WTC11 (cell line): ENCODE data around the gene CRADD. TPM values are rescaled to one million over a fixed set of nuclear protein-coding genes. Genes with fewer than 3 reads are reported as not detected.

ENCODE experiments used
- ATAC-seq: fragments of 200-7000 bp; cut with Tn5 transposase; 2 replicates; pipeline ENCODE4 v1.10.0; 2021; ENCODE audit warnings: mild to moderate bottlenecking, moderate library complexity
- CTCF ChIA-PET: fragments of 300-600 bp; sonication (Branson Sonifier 250); formaldehyde crosslinking; loops from one replicate; lab custom pipeline; 2021; ENCODE audit warnings: antibody characterized with exemption; lab: Charles Lee
- POLR2A ChIA-PET: fragments of 350-600 bp; sonication (Branson Sonifier 250); formaldehyde crosslinking; loops from one replicate; lab custom pipeline; 2021; ENCODE audit warnings: antibody characterized with exemption; lab: Charles Lee
- DNase-seq: peaks from one replicate; pipeline ENCODE4 v3.0.0; 2021; ENCODE audit warnings: low spot score
- H3K27ac Mint-ChIP-seq: 2 replicates; pipeline ENCODE4 v1.8.0; 2021; ENCODE audit warnings: mixed read lengths
- H3K27me3 Mint-ChIP-seq: 2 replicates; pipeline ENCODE4 v1.8.0; 2021; ENCODE audit warnings: low read depth, mild to moderate bottlenecking, moderate library complexity, mixed read lengths
- H3K36me3 Mint-ChIP-seq: 2 replicates; pipeline ENCODE4 v1.8.0; 2021; ENCODE audit warnings: mixed read lengths
- H3K4me1 Mint-ChIP-seq: 2 replicates; pipeline ENCODE4 v1.8.0; 2022; ENCODE audit warnings: mixed read lengths
- H3K4me3 Mint-ChIP-seq: 2 replicates; pipeline ENCODE4 v1.8.0; 2021; ENCODE audit warnings: mild to moderate bottlenecking, moderate library complexity, mixed read lengths
- H3K9me3 Mint-ChIP-seq: 2 replicates; pipeline ENCODE4 v1.8.0; 2021; ENCODE audit warnings: mixed read lengths
- ELF4 ChIP-seq: sonication (generic); formaldehyde crosslinking; IDR thresholded peaks from 2 replicates; pipeline ENCODE4 v1.8.1; 2022; ENCODE audit warnings: low read depth, mild to moderate bottlenecking, moderate library complexity, missing genetic modification reagents
- IRF2 ChIP-seq: sonication (generic); formaldehyde crosslinking; IDR thresholded peaks from 2 replicates; pipeline ENCODE4 v1.8.0; 2022; ENCODE audit warnings: low read depth, missing genetic modification reagents, borderline replicate concordance
- JAZF1 ChIP-seq: fragments of 250-450 bp; sonication (Bioruptor Pico); IDR thresholded peaks from 2 replicates; pipeline ENCODE4 v1.9.0; 2021; ENCODE audit warnings: moderate library complexity, mild to moderate bottlenecking, inconsistent platforms
- MAX ChIP-seq: sonication (generic); formaldehyde crosslinking; IDR thresholded peaks from 2 replicates; pipeline ENCODE4 v1.8.0; 2022; ENCODE audit warnings: mild to moderate bottlenecking, missing genetic modification reagents
- MLX ChIP-seq: sonication (generic); formaldehyde crosslinking; IDR thresholded peaks from 2 replicates; pipeline ENCODE4 v1.8.1; 2023; ENCODE audit warnings: mild to moderate bottlenecking, missing genetic modification reagents, moderate library complexity
- MYBL2 ChIP-seq: sonication (generic); formaldehyde crosslinking; IDR thresholded peaks from 2 replicates; pipeline ENCODE4 v1.8.1; 2023; ENCODE audit warnings: mild to moderate bottlenecking, moderate library complexity, missing genetic modification reagents
- NFATC4 ChIP-seq: fragments of 250-450 bp; sonication (Bioruptor Pico); IDR thresholded peaks from 2 replicates; pipeline ENCODE4 v1.9.0; 2021; ENCODE audit warnings: mild to moderate bottlenecking
- NR1H2 ChIP-seq: sonication (generic); formaldehyde crosslinking; IDR thresholded peaks from 2 replicates; pipeline ENCODE4 v1.9.0; 2021; ENCODE audit warnings: mild to moderate bottlenecking, moderate library complexity, missing genetic modification reagents
- PRDM15 ChIP-seq: sonication (generic); formaldehyde crosslinking; IDR thresholded peaks from 2 replicates; pipeline ENCODE4 v1.8.0; 2022; ENCODE audit warnings: missing genetic modification reagents
- PRRX2 ChIP-seq: fragments of 250-450 bp; sonication (Bioruptor Pico); IDR thresholded peaks from 2 replicates; pipeline ENCODE4 v1.8.0; 2021; ENCODE audit warnings: mild to moderate bottlenecking
- RELA ChIP-seq: sonication (generic); formaldehyde crosslinking; IDR thresholded peaks from 2 replicates; pipeline ENCODE4 v1.8.1; 2022; ENCODE audit warnings: missing genetic modification reagents, mild to moderate bottlenecking, borderline replicate concordance
- SMAD3 ChIP-seq: sonication (generic); formaldehyde crosslinking; IDR thresholded peaks from 2 replicates; pipeline ENCODE4 v1.8.0; 2022; ENCODE audit warnings: missing genetic modification reagents, mild to moderate bottlenecking, borderline replicate concordance
- ZBTB43 ChIP-seq: sonication (generic); formaldehyde crosslinking; IDR thresholded peaks from 2 replicates; pipeline ENCODE4 v1.8.1; 2023; ENCODE audit warnings: mild to moderate bottlenecking, missing genetic modification reagents
- ZNF121 ChIP-seq: sonication (generic); formaldehyde crosslinking; IDR thresholded peaks from 2 replicates; pipeline ENCODE4 v1.8.0; 2023; ENCODE audit warnings: missing genetic modification reagents
- ZNF138 ChIP-seq: sonication (generic); formaldehyde crosslinking; conservative IDR thresholded peaks from 2 replicates; pipeline ENCODE4 v1.8.1; 2022; ENCODE audit warnings: mild to moderate bottlenecking, moderate library complexity, missing genetic modification reagents
- ZNF219 ChIP-seq: sonication (generic); formaldehyde crosslinking; IDR thresholded peaks from 2 replicates; pipeline ENCODE4 v1.8.0; 2023; ENCODE audit warnings: missing genetic modification reagents, mild to moderate bottlenecking, borderline replicate concordance
- ZNF281 ChIP-seq: sonication (generic); formaldehyde crosslinking; IDR thresholded peaks from 2 replicates; pipeline ENCODE4 v1.8.0; 2023; ENCODE audit warnings: mild to moderate bottlenecking, missing genetic modification reagents
- ZNF423 ChIP-seq: fragments of 250-450 bp; sonication (Bioruptor Pico); IDR thresholded peaks from 2 replicates; pipeline ENCODE4 v2.1.2; 2022; ENCODE audit warnings: mild to moderate bottlenecking, moderate library complexity
- ZNF512 ChIP-seq: sonication (generic); formaldehyde crosslinking; IDR thresholded peaks from 2 replicates; pipeline ENCODE4 v1.8.1; 2022; ENCODE audit warnings: missing genetic modification reagents, borderline replicate concordance
- ZNF671 ChIP-seq: fragments of 250-450 bp; sonication (Bioruptor Pico); IDR thresholded peaks from 2 replicates; pipeline ENCODE4 v1.8.0; 2021; ENCODE audit warnings: mild to moderate bottlenecking
- total RNA-seq: library from RNA; stranded (reverse); gene quantifications from 3 replicates; pipeline ENCODE4 v1.2.3, GENCODE V29; 2021

The CRADD gene
- total RNA-seq, 1 experiment from 2014 or later, result 11.6 TPM

GRCh38 chr12:93857991-93858447, 180.8 kb downstream of the CRADD start:
- TF ChIP-seq ZNF138 (CRISPR knock-in tag) (no peak), SMAD3 (CRISPR knock-in tag) (no peak), ZNF281 (CRISPR knock-in tag) (no peak), ZNF671 (CRISPR knock-in tag) (no peak), JAZF1 (CRISPR knock-in tag) (no peak), MAX (CRISPR knock-in tag) (no peak), PRDM15 (CRISPR knock-in tag) (no peak), NR1H2 (no peak), NFATC4 (CRISPR knock-in tag) (no peak), ZNF423 (no peak), ZNF121 (CRISPR knock-in tag) (no peak), MLX (CRISPR knock-in tag) (no peak), MYBL2 (CRISPR knock-in tag) (no peak), ELF4 (CRISPR knock-in tag) (no peak)
- Mint-ChIP-seq H3K36me3 (no peaks in the 10 kb centered on the region), H3K27me3 (no peaks in the 10 kb centered on the region), H3K4me3 (no peak overlapping the region), H3K27ac (no peak overlapping the region), H3K4me1 (peaks cover 7% of the 10 kb centered on the region), H3K9me3 (no peaks in the 10 kb centered on the region)
- ChIA-PET POLR2A (no interaction called here), CTCF (no interaction called here)
- no peak for ATAC-seq
- DNase-seq, result no peak

- no peaks in the 10 kb centered on the region for H3K4me1 Mint-ChIP-seq
- H3K4me3 Mint-ChIP-seq, result no peak overlapping the region
- no peak overlapping the region; the same call in 1 of the 2 replicates for H3K27ac Mint-ChIP-seq
- POLR2A ChIA-PET, result no interaction called here
- H3K27me3 Mint-ChIP-seq, result no peaks in the 10 kb centered on the region
- peaks cover 9% of the 10 kb centered on the region for H3K36me3 Mint-ChIP-seq
- CTCF ChIA-PET, result no interaction called here
- peaks cover 17% of the 10 kb centered on the region for H3K9me3 Mint-ChIP-seq
- no peak for TF ChIP-seq ZNF512
- TF ChIP-seq ZBTB43, result no peak
- TF ChIP-seq NFATC4 (CRISPR knock-in tag), result no peak
- TF ChIP-seq MLX (CRISPR knock-in tag), result no peak
- no peak for TF ChIP-seq PRDM15 (CRISPR knock-in tag)
- TF ChIP-seq ZNF219, result no peak
- no peak for TF ChIP-seq IRF2
- no peak for TF ChIP-seq PRRX2
- no peak for TF ChIP-seq RELA (CRISPR knock-in tag)
- no peak for ATAC-seq
- no peak for DNase-seq
These were observed 183.6 kb downstream of the CRADD start for GRCh38 chr12:93860668-93861373.
